Kidney (tissue), 14 donors: ENCODE measurements around the gene PRR5L. TPM values are rescaled to one million over a fixed set of nuclear protein-coding genes. Genes with fewer than 3 reads are reported as not detected.

Source experiments
- DNase-seq, 5 donors: peaks; one replicate each; pipeline ENCODE4 v3.0.0-alpha.2; 2013 to 2020
- FAIRE-seq: peaks from 2 replicates; lab custom pipeline; 2012; peaks lifted over from hg19 to GRCh38; lab: Jason Lieb, UNC
- H3K27ac ChIP-seq, 2 donors: one replicate each; pipeline ENCODE4 v1.7.0; 2013; ENCODE audit warnings: low read depth in 2 of 2, low read length in 2 of 2, inconsistent platforms in 1 of 2
- H3K27me3 ChIP-seq: one replicate; pipeline ENCODE4 v1.7.1; 2013; ENCODE audit warnings: low read length, inconsistent platforms; ENCODE audit not compliant: control insufficient read depth, insufficient read depth
- H3K36me3 ChIP-seq, 3 donors: one replicate each; pipeline versions ENCODE4 v1.7.0 to v1.7.1; 2013; ENCODE audit warnings: low read length in 3 of 3, control low read depth in 1 of 3, inconsistent platforms in 1 of 3; ENCODE audit not compliant: insufficient read depth in 3 of 3, control insufficient read depth in 2 of 3
- H3K4me1 ChIP-seq, 3 donors: one replicate each; pipeline versions ENCODE4 v1.7.0 to v1.7.1; 2013; ENCODE audit warnings: low read length in 3 of 3, inconsistent platforms in 1 of 3, low read depth in 1 of 3; ENCODE audit not compliant: control insufficient read depth in 2 of 3, insufficient read depth in 2 of 3
- H3K4me3 ChIP-seq, 3 donors: one replicate each; pipeline versions ENCODE4 v1.7.0 to v1.8.1; 2013; ENCODE audit warnings: low read length in 3 of 3, control low read depth in 1 of 3, inconsistent platforms in 1 of 3
- H3K9ac ChIP-seq, 3 donors: one replicate each; pipeline versions ENCODE4 v1.7.0 to v1.7.1; 2013; ENCODE audit warnings: low read length in 3 of 3, control low read depth in 1 of 3, inconsistent platforms in 1 of 3
- H3K9me3 ChIP-seq, 3 donors: one replicate each; pipeline versions ENCODE4 v1.7.0 to v1.7.1; 2013; ENCODE audit warnings: low read length in 3 of 3, control low read depth in 1 of 3, inconsistent platforms in 1 of 3; ENCODE audit not compliant: control insufficient read depth in 2 of 3, insufficient read depth in 1 of 3
- intact Hi-C: fragments of 100-400 bp; cut with DNase I; formaldehyde crosslinking; loops from one replicate; pipeline ENCODE4 v1.11.1; 2022
- polyA plus RNA-seq: library from polyadenylated mRNA; stranded (reverse); fragments of 350-450 nt; fragmentation: Illumina TruSeq; extraction: RNeasy Lipid Tissue Mini Kit (QIAGEN cat#74804); gene quantifications from one replicate; pipeline ENCODE4 v1.2.3, GENCODE V29; 2014; ENCODE audit warnings: low read depth, low replicate concordance; ENCODE audit not compliant: insufficient read depth
- total RNA-seq: library from RNA; stranded (reverse); fragmentation: NEBNext Ultra II Directional; extraction: Animal tissue kit (Norgen Biotek cat#: 25700); gene quantifications from one replicate; pipeline ENCODE4 v1.2.1, GENCODE V29; 2021
- TF ChIP-seq, protein P1 (sequence below): IDR thresholded peaks from 3 replicates; pipeline ENCODE4 v1.5.1; 2012; ENCODE audit warnings: mild to moderate bottlenecking, moderate library complexity, borderline replicate concordance; ENCODE audit not compliant: insufficient read depth; ENCODE audit errors: extremely low read depth
- donor health status: control.
- donor health status: control.
- donor health status: control.
- donor health status: control.
- donor health status: control.
- donor health status: DM: yes; HTN: yes; CAD: no.
- donor health status: Normal renal cell carcinoma (clear cell type).

The PRR5L gene
- total and polyA plus RNA-seq, 2 donors from 2014 or later: 6.3 to 17.5 TPM

DNA sequence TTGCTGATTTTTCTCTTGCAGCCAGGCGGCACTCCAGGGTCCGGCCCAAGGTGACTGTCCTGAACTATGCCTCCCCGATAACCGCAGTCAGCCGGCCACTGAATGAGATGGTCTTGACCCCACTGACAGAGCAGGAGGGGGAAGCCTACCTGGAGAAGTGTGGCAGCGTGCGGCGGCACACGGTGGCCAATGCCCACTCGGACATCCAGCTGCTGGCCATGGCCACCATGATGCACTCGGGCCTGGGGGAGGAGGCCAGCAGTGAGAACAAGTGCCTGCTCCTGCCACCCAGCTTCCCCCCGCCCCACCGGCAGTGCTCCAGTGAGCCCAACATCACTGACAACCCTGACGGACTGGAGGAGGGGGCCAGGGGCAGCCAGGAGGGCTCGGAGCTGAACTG, 166.2 kb downstream of the PRR5L start:
- no peak overlapping the region for H3K9ac ChIP-seq
- no peak for FAIRE-seq

DNA sequence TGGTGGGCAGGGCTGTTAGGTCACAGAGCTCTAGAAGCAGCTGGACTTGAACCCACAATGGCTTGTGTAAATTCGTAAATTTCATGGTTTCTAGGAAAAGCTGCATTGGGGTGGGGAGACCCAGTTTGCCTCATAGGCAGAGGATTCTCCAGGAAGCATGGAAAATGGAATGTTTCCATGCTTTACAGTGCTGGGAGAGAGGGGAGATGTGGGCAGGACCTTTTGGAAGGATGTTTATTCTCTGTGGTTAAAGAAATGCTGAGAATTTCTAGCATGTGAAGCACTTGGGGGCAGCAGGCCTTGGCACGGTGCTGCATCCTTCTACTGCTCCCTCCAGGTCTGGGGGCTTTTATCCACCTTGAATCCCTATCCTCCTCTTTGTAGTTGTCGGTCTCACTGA, 167.7 kb downstream of the PRR5L start:
- TF ChIP-seq, protein P1, sequence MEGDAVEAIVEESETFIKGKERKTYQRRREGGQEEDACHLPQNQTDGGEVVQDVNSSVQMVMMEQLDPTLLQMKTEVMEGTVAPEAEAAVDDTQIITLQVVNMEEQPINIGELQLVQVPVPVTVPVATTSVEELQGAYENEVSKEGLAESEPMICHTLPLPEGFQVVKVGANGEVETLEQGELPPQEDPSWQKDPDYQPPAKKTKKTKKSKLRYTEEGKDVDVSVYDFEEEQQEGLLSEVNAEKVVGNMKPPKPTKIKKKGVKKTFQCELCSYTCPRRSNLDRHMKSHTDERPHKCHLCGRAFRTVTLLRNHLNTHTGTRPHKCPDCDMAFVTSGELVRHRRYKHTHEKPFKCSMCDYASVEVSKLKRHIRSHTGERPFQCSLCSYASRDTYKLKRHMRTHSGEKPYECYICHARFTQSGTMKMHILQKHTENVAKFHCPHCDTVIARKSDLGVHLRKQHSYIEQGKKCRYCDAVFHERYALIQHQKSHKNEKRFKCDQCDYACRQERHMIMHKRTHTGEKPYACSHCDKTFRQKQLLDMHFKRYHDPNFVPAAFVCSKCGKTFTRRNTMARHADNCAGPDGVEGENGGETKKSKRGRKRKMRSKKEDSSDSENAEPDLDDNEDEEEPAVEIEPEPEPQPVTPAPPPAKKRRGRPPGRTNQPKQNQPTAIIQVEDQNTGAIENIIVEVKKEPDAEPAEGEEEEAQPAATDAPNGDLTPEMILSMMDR: no peak
- FAIRE-seq: no peak

More for the DNA sequence above, 166.2 kb downstream of the PRR5L start:
- Histone ChIP-seq H3K4me3 (no peak overlapping the region), H3K36me3 (no peaks in the 10 kb centered on the region), H3K27ac (no peak overlapping the region), H3K4me1 (no peaks in the 10 kb centered on the region), H3K27me3 (no peaks in the 10 kb centered on the region), H3K9me3 (no peaks in the 10 kb centered on the region)
- no peak for DNase-seq
- TF ChIP-seq, protein P1: no peak
- intact Hi-C loops: no loop called here

DNA sequence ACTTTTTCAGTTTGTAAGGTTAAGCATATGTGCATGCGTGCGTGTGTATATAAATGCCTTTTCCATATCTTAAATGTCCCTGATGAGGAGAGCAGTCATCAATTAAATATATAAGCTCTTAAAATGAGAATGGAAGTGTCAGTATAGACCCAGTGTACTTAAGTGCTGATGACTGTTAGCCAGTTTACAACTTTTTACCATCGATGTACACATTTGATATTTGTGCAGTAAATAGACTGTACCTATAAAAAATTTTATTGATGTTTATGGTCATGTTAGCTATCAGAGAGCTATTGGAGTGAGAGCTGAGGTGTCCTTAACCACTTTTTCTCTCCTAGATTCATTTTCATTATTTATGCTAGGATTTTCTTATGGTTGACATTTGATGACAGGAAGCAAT, 168.6 kb downstream of the PRR5L start:
- intact Hi-C loops: no loop called here
- Histone ChIP-seq H3K4me3 (no peak overlapping the region), H3K27me3 (no peaks in the 10 kb centered on the region), H3K36me3 (no peaks in the 10 kb centered on the region), H3K4me1 (no peaks in the 10 kb centered on the region), H3K27ac (no peak overlapping the region), H3K9me3 (no peaks in the 10 kb centered on the region), H3K9ac (no peak overlapping the region)
- TF ChIP-seq, protein P1: no peak
- FAIRE-seq (no peak), DNase-seq (no peak)

More for the DNA sequence above, 167.7 kb downstream of the PRR5L start:
- no peaks in the 10 kb centered on the region for H3K36me3 ChIP-seq
- no peaks in the 10 kb centered on the region for H3K9me3 ChIP-seq
- no peak overlapping the region for H3K27ac ChIP-seq
- H3K4me3 ChIP-seq: no peak overlapping the region
- H3K27me3 ChIP-seq: no peaks in the 10 kb centered on the region
- no peak for DNase-seq
- no peak overlapping the region for H3K9ac ChIP-seq
- H3K4me1 ChIP-seq: no peaks in the 10 kb centered on the region
- intact Hi-C loops: no loop called here

DNA sequence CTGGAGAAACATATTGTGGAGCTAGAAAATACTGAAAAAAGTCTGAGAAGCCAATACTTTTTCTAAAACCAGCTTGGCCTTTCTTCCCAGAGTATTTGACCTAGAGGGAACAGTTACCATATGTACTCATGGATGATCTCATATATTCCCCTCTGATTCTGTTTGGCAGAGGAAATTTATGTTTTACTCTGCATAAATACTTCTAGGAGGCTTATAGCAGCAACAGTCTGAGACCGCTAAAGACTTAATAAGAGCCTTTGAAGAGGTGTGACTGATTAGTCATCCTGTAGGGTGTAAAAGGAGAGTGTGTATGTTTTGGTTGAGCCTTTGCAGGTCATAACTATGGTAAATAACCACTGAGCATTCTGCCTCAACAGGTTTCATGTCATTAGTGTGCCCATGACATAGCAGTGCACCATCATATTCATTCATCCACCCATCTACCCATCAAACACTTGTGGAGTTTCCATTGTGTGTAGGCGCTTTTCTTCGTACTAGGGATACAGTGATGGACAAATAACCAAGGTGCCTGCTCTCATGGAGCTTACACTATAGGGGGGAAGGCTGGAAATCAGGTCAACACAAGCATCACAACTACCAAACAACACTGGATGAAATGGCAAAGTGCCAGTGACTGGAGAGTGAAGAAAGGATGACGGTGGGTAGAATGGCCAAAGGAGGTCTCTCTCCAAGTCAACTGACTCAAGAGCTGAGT, 169.5 kb downstream of the PRR5L start:
- intact Hi-C loops: no loop called here
- FAIRE-seq: no peak
- Histone ChIP-seq H3K4me1 (no peaks in the 10 kb centered on the region), H3K9me3 (no peaks in the 10 kb centered on the region), H3K36me3 (no peaks in the 10 kb centered on the region), H3K9ac (no peak overlapping the region), H3K27me3 (no peaks in the 10 kb centered on the region), H3K4me3 (no peak overlapping the region), H3K27ac (no peak overlapping the region)
- TF ChIP-seq, protein P1: no peak
- no peak for DNase-seq
